C4-2B (cell line): ENCODE data around the gene MGMT.

Source experiments
- ZFX ChIP-seq: fragments of 450-650 bp; IDR thresholded peaks from 2 replicates; pipeline ENCODE4 v1.6.1; 2017
- TF ChIP-seq, protein P1 (sequence below): fragments of 450-650 bp; conservative IDR thresholded peaks from 2 replicates; pipeline ENCODE4 v1.5.1; 2017; ENCODE audit warnings: mild to moderate bottlenecking

DNA sequence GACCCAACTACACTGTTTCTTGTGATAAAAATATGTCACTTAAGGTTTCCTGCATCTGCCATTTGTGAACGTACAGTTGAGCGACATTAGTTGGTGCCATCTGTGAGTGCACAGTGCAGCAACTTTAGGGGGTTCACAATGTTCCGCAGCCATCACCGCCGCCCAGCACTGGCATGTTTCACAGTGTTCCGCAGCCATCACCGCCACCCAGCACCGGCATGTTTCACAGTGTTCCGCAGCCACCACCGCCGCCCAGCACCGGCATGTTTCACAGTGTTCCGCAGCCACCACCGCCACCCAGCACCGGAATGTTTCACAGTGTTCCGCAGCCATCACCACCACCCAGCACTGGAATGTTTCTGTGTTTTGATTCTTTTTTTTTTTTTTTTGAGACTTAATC lies 83.0 kb downstream of the MGMT start:
- TF ChIP-seq, protein P1, sequence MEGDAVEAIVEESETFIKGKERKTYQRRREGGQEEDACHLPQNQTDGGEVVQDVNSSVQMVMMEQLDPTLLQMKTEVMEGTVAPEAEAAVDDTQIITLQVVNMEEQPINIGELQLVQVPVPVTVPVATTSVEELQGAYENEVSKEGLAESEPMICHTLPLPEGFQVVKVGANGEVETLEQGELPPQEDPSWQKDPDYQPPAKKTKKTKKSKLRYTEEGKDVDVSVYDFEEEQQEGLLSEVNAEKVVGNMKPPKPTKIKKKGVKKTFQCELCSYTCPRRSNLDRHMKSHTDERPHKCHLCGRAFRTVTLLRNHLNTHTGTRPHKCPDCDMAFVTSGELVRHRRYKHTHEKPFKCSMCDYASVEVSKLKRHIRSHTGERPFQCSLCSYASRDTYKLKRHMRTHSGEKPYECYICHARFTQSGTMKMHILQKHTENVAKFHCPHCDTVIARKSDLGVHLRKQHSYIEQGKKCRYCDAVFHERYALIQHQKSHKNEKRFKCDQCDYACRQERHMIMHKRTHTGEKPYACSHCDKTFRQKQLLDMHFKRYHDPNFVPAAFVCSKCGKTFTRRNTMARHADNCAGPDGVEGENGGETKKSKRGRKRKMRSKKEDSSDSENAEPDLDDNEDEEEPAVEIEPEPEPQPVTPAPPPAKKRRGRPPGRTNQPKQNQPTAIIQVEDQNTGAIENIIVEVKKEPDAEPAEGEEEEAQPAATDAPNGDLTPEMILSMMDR: no peak
- no peak for TF ChIP-seq ZFX
